Measurements from ENCODE around the gene VPREB1.
"Not testable (repeated sequence)": the region's sequence is repeated elsewhere in the genome, so short reads cannot be mapped to it uniquely, and the experiment has no call there.

Gene VPREB1

GRCh38 chr22:22244316-22245250 lies at the start of gene VPREB1:
Gene VPREB1, plus strand, starts transcription at chr22:22244786. Its CDS starts 28 bp downstream, at chr22:22244814.
- no peak for DNase-seq

DNA sequence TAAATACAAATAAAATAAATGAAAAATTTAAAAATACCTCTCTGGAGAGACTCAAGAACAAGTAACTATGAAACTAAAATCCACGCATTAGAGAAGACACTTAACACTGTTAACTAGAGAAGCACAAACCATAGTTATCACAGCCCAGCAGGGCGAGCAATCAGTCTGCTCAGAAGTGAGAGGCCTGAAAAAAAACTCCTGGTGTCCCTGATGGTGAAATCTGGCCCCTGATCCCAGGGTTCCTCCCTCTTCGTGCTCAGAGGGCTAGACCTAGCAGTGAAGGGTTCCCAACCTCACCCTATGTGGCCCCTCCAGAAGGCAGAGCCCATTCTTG lies 49.7 kb upstream of the VPREB1 start:
- DNase-seq = no peak

- DNase-seq = peak; percentile 83
Measured at GRCh38 chr22:22195265-22196017, 49.1 kb upstream of the VPREB1 start.

GRCh38 chr22:22196018-22196533 lies 48.5 kb upstream of the VPREB1 start:
- no peak for DNase-seq

DNA sequence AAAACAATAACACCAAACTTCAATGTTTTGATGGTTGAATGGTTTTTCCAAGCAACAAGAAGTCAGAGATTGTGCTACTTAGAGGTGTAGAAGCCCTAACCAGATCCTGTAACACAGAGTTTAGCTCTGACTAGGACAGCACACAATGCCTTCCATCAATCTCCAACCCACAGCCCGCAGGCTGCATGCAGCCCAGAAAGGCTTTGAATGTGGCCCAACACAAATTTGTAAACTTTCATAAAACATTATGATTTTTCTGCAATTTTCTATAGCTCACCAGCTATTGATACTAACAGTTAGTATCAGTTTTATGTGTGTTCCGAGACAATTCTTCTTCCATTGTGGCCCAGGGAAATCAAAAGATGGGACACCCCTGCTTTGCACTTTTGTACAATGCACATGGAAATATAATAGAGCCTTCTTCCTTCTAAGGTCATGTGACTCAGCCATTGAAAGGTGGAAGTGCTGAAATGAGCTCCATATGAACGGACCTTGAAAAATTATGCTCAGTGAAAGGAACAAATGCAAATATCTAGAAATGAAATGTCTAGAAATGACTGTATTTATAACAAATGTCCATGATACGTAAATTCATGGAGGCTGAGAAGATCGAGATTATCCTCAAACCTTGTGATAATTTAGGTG lies 47.6 kb upstream of the VPREB1 start:
- DNase-seq = no peak

DNA sequence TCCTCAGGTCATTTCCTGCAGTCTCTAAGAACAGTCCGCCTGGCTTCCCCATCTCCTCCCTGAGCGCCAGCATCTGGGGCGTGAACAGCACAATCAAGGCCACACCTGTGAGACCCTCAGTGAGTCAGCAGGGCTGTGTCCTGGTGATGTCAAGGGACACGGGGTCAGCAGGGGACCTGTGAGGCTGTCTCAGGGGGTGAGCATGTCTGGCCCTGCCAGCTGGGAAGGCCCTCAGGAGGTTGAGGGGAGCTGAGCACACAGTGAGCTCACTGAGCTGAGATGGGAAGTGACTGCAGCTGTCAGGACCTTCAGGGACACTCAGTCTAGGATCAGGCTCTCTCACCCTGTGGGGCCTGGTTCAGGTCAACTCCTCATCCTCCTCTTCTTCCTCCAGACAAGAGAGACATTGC lies 46.6 kb upstream of the VPREB1 start:
- no peak for DNase-seq

DNA sequence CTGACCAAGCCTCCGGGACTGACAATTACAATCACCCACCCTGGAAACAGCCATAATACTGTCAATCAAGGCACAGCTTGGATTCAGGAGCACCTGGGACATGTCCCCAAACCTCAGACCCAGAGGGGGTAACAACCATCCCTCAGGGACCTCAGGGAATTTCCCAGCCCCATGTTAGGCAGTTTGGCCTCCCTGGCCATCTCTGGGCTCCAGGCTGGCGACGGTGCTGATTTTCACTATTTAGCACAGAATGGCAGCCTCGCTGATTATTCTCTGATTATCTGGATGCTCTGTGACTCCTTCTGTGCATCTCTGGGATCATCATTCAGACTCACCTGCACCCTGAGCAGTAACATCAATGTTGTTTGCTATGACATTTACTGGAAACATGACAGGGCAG lies 45.8 kb upstream of the VPREB1 start:
- DNase-seq = no peak

- DNase-seq = no peak
Measured at GRCh38 chr22:22199634-22200033, 45.0 kb upstream of the VPREB1 start.

DNA sequence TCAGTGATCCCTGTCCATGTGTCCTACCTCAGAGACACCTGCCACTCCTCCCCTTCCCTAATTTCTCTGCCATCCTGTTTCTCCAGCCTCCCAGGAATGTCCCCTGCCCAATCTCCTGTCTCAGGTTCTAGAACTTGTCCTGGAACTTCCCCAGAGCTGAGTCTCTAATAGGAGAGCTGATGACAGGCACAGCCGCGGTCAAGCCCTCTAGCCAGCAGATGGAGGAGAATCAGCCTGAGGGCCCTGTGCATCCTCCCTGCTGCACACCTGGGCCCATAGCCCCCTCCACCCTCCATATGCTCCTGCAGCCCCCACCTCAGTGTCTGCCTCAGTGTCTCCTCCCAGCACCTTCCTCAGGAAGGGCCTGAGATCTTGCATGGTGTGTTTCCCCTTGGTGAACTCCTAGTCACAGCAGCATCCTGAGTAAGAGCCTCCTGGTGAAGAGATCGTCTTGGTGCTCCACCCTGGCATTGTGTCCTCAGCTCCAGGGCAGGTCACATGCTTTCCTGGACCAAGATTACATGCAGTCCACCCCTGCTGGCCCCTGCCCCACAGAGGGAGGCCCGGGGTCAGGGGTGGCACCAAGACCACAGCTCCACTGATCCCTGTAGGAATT lies 43.9 kb upstream of the VPREB1 start:
- DNase-seq = no peak

- peak; percentile 43 for DNase-seq
Measured at GRCh38 chr22:22201185-22201929, 43.2 kb upstream of the VPREB1 start.

- no peak for DNase-seq
Measured at GRCh38 chr22:22201930-22202343, 42.6 kb upstream of the VPREB1 start.

DNA sequence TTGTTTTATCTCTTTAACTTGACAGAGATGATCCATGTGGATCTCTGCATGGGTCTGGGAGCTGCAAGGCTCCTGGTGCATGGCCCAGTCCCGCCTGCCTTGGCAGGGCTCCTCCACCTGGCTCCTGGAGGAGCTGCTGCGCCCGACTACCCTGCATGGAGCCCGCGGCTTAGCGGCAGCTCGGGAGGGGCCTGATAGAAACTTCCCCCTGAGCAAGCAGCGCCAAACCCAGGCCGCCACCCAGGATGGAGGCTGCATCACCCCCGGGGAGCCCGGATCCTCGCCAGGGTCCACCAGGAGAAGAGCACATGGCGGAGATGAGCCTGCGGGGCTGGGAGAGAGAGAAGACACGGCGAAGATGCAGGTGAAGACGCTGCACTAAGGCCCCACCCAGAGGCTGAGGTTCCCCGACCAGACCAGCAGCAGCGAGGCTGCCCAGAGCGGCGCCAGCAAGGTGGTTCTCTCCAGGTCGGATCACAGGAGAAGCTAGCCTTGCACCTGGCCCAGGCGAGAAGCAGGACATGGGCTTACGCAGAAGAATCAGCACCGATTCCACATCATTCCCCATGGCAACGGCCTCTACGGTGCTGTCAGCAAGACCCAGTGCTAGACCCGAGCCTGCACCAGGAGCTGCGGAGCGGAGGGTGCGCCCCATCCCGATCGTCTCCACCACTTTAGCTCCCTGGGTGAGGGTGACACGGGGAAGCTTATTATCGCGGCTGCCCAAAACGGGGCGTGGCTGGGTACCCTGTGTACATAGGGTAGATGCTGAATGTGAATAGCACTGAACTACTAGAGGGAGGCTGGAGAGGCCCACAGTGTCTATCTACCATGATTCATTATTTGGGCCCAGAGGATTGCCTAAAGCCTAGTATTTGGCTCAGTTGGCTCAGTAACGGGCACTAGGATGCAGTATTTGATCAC lies 41.3 kb upstream of the VPREB1 start:
- no peak for DNase-seq

DNA sequence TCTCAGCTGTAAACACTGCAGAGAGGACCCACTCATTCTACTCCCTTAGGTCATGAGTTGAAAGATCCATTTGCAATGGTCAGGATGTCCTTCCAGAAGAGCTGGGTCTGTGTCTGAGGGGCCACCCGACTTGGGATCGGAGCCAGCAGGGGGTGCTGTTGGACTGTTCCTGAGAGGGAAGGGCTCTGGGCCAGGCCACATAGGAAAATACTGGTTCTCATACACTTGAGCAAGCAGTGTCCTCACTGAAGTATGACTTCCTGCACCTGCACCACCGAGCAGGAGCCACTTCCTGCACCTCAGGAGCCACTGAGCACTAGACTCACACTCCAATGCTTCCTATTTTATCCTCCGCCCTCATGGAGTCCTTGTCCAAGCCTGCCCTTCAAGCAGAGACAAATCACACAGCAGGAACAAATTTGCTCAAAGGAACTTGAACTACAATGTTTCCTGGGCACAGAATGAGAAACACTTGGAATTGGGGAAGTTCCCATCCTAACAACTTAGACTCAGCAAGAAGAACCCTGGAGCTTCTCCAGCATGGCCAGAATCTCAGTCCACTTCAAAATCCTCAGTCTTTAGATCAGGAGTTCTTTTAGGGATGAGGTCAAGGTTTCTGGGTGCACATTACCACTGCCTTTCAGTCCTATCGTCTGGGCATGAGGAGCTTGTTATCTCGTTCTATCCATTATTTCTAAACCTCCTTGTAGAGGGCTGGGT lies 36.6 kb upstream of the VPREB1 start:
- peak; percentile 84 for DNase-seq

DNA sequence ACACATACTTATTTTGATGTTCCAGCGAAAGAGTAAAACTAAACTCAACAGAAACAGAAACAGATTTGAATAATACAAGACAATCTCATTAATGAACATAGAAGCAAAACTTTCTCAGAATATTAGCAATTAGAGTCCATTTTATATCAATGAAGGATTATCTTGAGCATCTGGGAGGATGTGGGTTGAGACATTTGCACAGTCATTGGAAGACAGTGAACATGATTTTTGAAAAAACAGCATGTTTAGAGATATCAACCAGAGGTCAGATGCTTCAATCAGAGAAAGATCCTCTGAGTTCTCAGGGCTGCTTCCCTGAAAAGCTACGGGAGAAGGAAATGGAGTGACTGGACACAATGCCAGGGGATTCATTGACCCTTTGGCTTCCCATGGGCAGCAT lies 35.9 kb upstream of the VPREB1 start:
- DNase-seq = no peak

DNA sequence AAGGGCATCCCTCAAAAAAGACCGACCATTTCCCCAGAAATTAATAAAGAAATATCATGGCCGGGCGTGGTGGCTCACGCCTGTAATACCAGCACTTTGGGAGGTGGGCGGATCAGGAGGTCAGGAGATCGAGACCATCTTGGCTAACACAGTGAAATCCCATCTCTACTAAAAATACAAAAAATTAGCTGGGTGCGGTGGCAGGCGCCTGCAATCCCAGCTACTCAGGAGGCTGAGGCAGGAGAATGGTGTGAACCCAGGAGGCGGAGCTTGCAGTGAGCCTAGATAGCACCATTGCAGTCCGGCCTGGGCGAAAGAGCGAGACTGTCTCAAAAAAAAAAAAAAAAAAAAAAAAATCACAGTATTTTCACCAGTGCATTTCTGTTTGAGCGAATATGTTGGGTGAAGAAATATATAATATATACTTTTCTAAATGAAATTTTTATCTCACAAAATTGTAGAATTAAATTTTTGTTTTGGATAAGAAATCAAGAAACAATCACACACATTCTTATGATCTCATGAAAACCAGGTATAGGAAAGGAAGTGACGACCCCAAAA lies 35.4 kb upstream of the VPREB1 start:
- not testable (repeated sequence) for DNase-seq

DNA sequence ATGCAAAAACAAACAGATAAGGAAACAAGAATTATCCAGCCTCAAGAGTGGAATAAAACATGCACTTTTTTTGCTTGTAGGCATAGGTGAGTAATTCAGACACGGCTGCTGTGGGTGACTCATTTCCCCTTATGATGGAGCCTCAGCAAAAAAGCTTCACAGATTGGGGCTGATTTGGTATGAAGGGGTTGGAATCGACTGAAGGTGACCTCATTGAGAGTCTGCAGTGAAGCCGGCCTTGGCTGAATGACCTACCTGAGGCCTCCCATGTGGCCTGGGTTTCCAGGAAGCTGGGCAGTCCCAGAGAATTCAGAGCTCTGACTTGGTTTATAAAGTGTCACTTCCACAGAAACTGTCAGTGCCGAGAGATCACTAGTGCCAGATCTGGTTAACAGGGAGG lies 34.2 kb upstream of the VPREB1 start:
- peak; percentile 17 for DNase-seq

DNA sequence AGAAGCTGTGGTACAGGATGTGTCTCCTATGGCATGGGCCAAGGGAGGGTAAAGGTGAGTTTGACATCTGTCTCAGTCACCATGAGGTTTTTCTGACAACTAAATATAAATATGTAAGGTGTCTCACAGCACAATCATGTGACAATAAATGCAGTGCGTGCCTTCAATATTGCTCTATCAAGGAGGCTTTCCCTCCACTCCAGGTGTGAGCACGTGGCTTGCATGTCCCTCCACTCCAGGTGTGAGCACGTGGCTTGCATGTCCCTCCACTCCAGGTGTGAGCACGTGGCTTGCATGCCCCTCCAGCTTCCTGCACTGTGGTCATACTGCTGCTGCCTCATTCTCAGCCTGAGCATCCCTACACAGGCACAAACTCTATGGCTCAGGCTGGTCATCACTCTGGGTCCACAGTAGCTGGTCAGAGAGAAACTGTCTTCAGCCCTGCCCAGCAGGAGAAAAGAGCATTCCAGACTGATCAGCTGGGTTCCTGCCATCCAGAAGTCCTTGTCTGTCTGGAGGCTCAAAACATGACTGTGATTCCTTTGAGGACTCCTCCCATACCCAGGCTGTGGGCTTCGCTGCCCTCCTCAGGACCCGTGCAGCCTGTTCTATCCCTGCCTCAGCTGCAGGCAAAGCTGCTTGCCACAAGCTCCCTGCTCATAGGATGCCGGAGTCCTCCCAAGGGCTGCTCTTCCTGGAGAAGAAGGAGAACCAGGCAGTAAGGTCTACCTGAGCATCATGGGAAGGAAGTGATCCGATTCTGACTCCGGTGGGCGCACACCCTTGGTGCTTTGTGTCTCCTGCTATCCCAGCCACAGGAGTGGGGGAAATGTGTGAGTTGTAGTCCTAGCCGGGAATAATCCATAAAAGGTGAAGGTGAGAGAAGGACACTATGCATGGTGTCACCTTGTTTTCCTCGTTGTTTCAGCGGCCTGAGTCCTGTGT lies 33.4 kb upstream of the VPREB1 start:
- DNase-seq = no peak

- no peak for DNase-seq
Measured at GRCh38 chr22:22213231-22213630, 31.4 kb upstream of the VPREB1 start.

GRCh38 chr22:22214819-22215329 lies 29.7 kb upstream of the VPREB1 start:
- no peak for DNase-seq

Measured in activated gamma-delta T cell treated with Interleukin-2 at 50 U/mL for 16 hours (primary cell).